ENCODE results near the gene GFOD1.

GRCh38 chr6:13431059-13431656, 56.2 kb downstream of the GFOD1 start:
- no peak for TF ChIP-seq POLR2A (IDR thresholded peaks at IDR 0.05)
- TF ChIP-seq CTCF (IDR thresholded peaks at IDR 0.05): no peak
